NCI-H2107 (cell line): ENCODE data around the gene AMPD2.

Experiments
- DNase-seq: peaks from one replicate; lab custom pipeline; 2025; lab: John Stamatoyannopoulos, UW

AMPD2 gene

GRCh38 chr1:109617291-109617801 lies 2.3 kb upstream of the AMPD2 start:
- DNase-seq: no peak

- DNase-seq: no peak
Measured at GRCh38 chr1:109618661-109619575, 719 bp upstream of the AMPD2 start.

DNA sequence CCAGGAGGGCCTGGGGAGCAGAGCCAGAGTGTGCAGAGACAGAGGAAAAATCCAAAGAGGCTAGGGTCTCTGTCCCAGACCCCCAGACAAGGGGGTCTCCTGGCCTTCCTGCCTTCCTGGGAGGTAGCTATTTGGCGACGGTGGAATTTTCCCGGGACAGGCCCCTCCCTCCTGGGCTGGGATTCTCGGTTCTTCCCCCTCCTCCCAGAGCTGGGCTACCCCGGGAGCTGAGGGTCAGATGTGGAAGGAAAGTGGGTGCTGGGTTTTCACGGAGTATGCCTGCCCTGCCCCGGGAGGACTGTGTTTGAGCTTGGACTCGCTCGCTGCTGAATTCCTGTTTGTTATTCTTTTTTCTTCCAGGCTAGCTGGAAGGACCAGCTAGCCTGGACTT lies 759 bp downstream of the AMPD2 start:
- no peak for DNase-seq

GRCh38 chr1:109620841-109621286 lies 1.2 kb downstream of the AMPD2 start:
- DNase-seq: peak; percentile 80

DNA sequence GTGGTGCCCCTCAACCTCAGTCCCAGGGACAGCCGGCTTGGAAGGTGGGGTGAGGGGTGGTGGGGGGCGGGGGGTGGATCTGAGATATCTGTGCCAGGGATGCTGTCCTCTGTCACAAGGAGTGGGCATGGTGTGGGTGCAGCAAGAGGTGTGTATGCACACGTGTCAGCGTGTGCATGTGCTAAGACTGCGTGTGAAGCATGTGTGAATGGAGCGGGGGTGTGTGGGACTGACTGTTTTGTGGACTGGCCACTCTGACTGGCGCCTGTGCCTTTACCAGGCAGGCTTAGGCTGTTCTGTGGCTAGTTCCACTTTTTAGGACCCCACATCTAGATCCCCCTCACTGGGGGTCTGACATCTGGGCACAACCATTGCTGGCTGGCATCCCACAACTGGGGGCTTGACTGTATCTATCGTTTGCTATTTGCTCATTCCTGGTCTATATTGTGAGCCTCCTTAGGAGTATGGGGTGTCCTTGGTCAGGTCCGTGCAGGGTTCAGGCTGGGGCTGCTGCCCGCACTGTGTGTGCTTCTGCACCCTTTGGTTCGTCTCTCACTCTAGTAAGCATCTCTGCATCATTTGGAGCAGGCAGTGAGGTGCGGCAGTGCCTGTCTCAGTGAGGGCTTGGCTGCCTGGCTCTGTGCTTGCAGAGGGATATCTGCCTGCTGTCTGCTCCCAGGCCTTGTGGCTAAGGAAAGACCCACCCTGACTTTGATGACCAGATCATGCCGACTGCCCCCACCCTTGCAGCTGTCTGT lies 1.9 kb downstream of the AMPD2 start:
- DNase-seq: no peak

GRCh38 chr1:109622137-109622892 lies 2.7 kb downstream of the AMPD2 start:
- no peak for DNase-seq

DNA sequence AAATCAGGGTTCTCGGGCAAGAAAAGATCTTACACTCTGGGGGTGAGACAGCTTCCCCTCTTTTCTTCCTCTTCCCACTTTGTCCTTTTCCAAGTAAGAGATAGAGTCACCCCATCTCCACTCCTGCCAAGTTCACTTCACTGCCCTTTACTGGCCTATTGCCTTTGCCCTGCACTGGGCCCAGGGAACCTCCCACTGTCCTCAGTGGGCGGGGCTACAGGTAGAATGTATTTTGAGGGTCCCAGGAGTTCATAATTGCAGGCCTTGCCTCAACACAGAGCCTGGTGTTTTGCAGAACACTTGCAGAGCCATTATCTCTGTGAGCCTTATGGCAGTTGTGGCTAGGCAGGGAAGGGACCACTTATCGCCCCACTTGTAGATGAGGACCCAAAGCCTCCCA lies 3.3 kb downstream of the AMPD2 start:
- DNase-seq: no peak

DNA sequence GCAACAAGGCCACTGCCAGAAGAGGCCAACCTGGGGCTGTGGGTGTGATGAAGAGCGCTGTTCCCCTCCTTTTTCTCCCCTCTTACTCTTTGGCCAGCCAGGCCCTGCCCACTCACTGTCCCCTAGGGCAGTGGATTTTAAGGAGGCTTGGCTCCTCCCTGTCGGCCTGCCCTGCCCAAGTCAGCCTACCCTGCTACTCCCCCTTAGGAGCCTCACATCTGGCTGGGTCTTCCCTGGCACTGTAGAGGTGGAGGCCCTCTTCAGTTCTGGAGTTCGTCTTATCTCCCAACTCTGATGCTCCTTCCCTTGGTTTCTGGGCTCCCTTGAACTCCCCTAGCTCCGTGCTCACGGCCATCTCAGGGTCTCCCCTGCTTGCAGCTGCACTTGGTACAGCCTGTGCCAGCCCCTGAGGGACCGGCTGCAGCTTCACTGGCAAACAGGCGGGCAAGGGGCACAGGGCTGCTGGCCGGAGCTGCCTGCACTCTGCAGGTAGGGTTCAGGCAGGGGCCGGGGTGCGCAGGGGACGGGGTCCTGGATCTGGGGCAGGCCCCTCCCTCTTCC lies 4.0 kb downstream of the AMPD2 start:
- DNase-seq: no peak

GRCh38 chr1:109624201-109625010 lies 4.8 kb downstream of the AMPD2 start:
- DNase-seq: peak; percentile 75

DNA sequence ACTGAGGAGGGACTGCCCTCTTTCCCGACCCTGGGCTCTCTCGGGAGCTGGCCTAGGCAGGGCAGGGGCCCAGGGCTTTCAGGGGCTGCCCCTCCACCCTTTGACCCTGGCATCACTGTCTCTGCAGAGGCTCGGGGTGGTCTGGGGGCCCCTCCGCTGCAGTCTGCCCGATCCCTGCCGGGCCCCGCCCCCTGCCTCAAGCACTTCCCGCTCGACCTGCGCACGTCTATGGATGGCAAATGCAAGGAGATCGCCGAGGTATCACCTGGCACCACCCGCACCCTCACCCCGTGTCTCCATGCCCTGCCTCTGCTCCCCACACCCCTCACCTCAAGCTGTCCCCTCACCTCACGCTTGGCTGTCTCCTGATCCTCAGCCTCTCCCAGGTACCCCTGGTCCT lies 5.5 kb downstream of the AMPD2 start:
- DNase-seq: no peak

- no peak for DNase-seq
Measured at GRCh38 chr1:109625601-109626560, 6.2 kb downstream of the AMPD2 start.

DNA sequence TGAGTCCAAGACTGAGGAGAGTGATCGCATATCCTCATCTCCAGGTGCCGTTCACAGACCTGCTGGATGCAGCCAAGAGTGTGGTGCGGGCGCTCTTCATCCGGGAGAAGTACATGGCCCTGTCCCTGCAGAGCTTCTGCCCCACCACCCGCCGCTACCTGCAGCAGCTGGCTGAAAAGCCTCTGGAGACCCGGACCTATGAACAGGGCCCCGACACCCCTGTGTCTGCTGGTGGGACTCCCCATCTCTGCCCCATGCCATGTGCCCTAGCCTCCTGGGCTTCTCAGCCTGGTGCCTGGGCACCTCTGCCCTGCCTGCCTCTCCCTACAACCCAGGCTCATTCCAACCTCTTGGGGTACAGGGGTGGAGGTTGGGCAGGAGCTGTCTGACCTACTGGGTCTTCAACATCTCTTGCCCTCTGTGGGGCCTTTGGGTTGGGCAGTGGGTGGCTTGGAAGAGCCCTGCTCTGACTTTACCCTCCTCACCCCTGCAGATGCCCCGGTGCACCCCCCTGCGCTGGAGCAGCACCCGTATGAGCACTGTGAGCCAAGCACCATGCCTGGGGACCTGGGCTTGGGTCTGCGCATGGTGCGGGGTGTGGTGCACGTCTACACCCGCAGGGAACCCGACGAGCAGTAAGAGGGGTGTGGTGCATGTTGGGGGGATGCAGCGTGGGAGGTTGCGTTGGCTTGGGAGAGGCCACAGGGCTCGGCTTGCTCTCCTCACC lies 7.2 kb downstream of the AMPD2 start:
- no peak for DNase-seq

- DNase-seq: no peak
Measured at GRCh38 chr1:109627692-109628399, 8.2 kb downstream of the AMPD2 start.

GRCh38 chr1:109628540-109629321 lies 9.1 kb downstream of the AMPD2 start:
- no peak for DNase-seq

DNA sequence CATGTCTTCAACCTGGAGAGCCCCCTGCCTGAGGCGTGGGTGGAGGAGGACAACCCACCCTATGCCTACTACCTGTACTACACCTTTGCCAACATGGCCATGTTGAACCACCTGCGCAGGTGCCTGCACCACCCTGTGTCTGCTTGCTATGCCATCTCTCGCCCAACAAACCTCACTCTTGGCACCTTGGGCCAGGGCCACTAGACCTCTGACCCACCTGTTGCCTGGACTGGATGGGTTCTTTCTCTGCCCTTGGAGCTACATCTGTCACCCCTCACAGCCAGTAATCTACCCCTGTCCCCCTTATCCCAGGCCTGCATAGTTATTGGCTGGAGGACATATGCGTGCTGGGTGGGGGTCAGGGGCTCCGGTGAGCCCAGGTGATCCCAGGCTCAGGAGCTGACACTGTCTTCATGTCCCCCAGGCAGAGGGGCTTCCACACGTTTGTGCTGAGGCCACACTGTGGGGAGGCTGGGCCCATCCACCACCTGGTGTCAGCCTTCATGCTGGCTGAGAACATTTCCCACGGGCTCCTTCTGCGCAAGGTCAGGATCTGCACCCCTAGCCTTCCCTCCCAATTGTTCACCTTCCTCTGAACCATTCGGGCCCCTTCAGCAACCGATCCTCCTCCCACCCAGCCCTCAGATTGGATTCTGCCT lies 9.9 kb downstream of the AMPD2 start:
- DNase-seq: no peak

- no peak for DNase-seq
Measured at GRCh38 chr1:109630081-109630897, 10.7 kb downstream of the AMPD2 start.
